ENCODE results near the gene H6PD. TPM values are rescaled to one million over a fixed set of nuclear protein-coding genes. Genes with fewer than 3 reads are reported as not detected.

Gene H6PD
- polyA plus RNA-seq, 1 donor (not counting 4 experiments of a cell fraction or from before 2014, with no cell fraction given), result 3.3 TPM

DNA sequence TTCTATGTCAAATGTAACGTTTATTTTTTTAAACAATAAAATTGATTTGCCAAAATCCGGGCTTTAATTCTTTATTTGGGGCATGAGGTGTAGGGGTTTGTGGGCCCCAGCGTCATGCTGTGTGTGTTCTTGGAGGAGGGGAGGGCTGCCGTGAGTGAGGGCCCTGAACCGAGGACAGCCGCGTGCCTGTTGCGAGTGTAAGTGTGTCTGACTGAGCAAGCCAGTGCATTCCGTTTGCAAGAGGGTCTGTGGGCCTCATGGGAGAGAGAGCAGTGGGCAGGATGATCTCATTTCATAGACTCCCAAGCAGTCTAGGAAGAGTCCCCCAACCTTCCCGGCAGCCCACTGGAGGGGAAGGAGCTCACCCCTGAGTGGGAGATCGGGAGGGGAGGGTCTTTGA lies 36.7 kb downstream of the H6PD start:
- Histone ChIP-seq H2AFZ (ENCODE audit: control insufficient read depth, low read length) (no peak overlapping the region), H3K4me1 (ENCODE audit: control insufficient read depth, extremely low read depth, insufficient read depth, low read length) (peaks cover 22% of the 10 kb centered on the region), H3K9me3 (ENCODE audit: control insufficient read depth, low read depth, low read length) (no peaks in the 10 kb centered on the region), H4K20me1 (ENCODE audit: control insufficient read depth, extremely low read depth, insufficient read depth, low read length) (no peaks in the 10 kb centered on the region), H3K4me3 (ENCODE audit: control insufficient read depth in 2 of 3, extremely low read depth in 1 of 3, insufficient read depth in 2 of 3, low read depth in 1 of 3, low read length in 3 of 3) (no peak overlapping the region), H3K36me3 (ENCODE audit: control insufficient read depth in 2 of 2, extremely low read depth in 1 of 2, insufficient read depth in 2 of 2, low read length in 2 of 2) (no peaks in the 10 kb centered on the region), H3K9me1 (ENCODE audit: control insufficient read depth, extremely low read depth, insufficient read depth, low read length) (no peaks in the 10 kb centered on the region), H3K27me3 (ENCODE audit: control insufficient read depth, extremely low read depth, insufficient read depth, low read length) (peaks cover 6% of the 10 kb centered on the region), H3K79me2 (ENCODE audit: control insufficient read depth, insufficient read depth, low read length) (no peaks in the 10 kb centered on the region), H3K4me2 (ENCODE audit: control insufficient read depth, extremely low read depth, insufficient read depth, low read depth, low read length) (no peak overlapping the region), H3K9ac (ENCODE audit: control insufficient read depth, extremely low read depth, insufficient read depth, low read length) (no peak overlapping the region), H3K27ac (ENCODE audit: control insufficient read depth, insufficient read depth, low read length) (no peak overlapping the region)
- dilution Hi-C loops (cut with MboI; ENCODE audit: extremely low pct_ligation_motif_present, low sequenced_read_pairs), result no loop called here
- TF ChIP-seq EZH2 (IDR thresholded peaks at IDR 0.05; ENCODE audit: low read length), result no peak
- TF ChIP-seq, protein P1, sequence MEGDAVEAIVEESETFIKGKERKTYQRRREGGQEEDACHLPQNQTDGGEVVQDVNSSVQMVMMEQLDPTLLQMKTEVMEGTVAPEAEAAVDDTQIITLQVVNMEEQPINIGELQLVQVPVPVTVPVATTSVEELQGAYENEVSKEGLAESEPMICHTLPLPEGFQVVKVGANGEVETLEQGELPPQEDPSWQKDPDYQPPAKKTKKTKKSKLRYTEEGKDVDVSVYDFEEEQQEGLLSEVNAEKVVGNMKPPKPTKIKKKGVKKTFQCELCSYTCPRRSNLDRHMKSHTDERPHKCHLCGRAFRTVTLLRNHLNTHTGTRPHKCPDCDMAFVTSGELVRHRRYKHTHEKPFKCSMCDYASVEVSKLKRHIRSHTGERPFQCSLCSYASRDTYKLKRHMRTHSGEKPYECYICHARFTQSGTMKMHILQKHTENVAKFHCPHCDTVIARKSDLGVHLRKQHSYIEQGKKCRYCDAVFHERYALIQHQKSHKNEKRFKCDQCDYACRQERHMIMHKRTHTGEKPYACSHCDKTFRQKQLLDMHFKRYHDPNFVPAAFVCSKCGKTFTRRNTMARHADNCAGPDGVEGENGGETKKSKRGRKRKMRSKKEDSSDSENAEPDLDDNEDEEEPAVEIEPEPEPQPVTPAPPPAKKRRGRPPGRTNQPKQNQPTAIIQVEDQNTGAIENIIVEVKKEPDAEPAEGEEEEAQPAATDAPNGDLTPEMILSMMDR (optimal IDR thresholded peaks at IDR 0.05 in 1 of 3, IDR thresholded peaks at IDR 0.05 in 1 of 3, conservative IDR thresholded peaks at IDR 0.05 in 1 of 3; ENCODE audit: extremely low read depth in 1 of 3, insufficient read depth in 2 of 3, low read length in 3 of 3), result no peak
- FAIRE-seq, result no peak
- DNase-seq (ENCODE audit: low read depth, low spot score), result no peak

DNA sequence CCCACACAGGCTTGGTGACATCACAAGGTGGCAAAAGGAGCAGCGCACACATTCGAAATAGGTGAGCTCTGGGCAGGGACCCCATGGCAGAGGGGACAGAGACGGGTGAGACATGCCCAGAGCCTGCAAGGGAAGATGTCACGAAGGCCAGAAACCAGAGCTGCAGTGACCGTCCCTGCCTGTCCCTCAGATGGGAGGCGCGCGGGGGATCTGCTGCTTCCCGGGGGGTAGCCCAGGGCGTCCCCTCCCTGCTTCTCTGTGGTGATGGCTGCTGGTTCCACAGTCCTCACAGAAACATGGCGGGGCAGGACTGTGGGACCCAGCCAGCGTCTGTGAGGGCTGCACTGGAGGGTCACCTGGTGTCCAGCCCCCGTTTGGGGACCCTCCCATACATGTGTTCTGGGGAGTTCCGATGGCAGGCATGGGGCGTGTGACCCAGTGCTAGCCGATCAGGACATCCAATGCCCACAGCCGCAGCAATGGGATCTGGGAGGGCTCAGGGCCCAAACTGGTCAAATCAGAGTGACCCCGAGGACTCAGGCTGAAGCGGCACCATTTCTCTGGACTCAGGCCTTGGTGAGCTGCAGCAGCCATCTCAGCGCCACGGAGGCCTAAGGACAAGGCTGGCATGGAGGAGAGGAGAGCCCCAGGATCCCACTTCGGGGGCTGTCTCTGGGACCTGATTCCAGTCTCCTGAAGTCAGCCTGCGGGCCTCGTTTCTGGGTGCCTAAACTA lies 37.5 kb downstream of the H6PD start:
- H3K4me1 ChIP-seq (ENCODE audit: control insufficient read depth, extremely low read depth, insufficient read depth, low read length), result peaks cover 22% of the 10 kb centered on the region
- no peaks in the 10 kb centered on the region for H3K9me1 ChIP-seq (ENCODE audit: control insufficient read depth, extremely low read depth, insufficient read depth, low read length)
- no peak overlapping the region for H2AFZ ChIP-seq (ENCODE audit: control insufficient read depth, low read length)
- H4K20me1 ChIP-seq (ENCODE audit: control insufficient read depth, extremely low read depth, insufficient read depth, low read length), result no peaks in the 10 kb centered on the region
- FAIRE-seq (no peak), DNase-seq (ENCODE audit: low read depth, low spot score) (no peak)
- no peaks in the 10 kb centered on the region for H3K79me2 ChIP-seq (ENCODE audit: control insufficient read depth, insufficient read depth, low read length)
- H3K9ac ChIP-seq (ENCODE audit: control insufficient read depth, extremely low read depth, insufficient read depth, low read length), result no peak overlapping the region
- no peak overlapping the region for H3K4me3 ChIP-seq (ENCODE audit: control insufficient read depth in 2 of 3, extremely low read depth in 1 of 3, insufficient read depth in 2 of 3, low read depth in 1 of 3, low read length in 3 of 3)
- TF ChIP-seq, protein P1 (optimal IDR thresholded peaks at IDR 0.05 in 1 of 3, IDR thresholded peaks at IDR 0.05 in 1 of 3, conservative IDR thresholded peaks at IDR 0.05 in 1 of 3; ENCODE audit: extremely low read depth in 1 of 3, insufficient read depth in 2 of 3, low read length in 3 of 3), result no peak
- TF ChIP-seq EZH2 (IDR thresholded peaks at IDR 0.05; ENCODE audit: low read length), result no peak
- H3K27ac ChIP-seq (ENCODE audit: control insufficient read depth, insufficient read depth, low read length), result no peak overlapping the region
- H3K4me2 ChIP-seq (ENCODE audit: control insufficient read depth, extremely low read depth, insufficient read depth, low read depth, low read length), result no peak overlapping the region
- peaks cover 6% of the 10 kb centered on the region for H3K27me3 ChIP-seq (ENCODE audit: control insufficient read depth, extremely low read depth, insufficient read depth, low read length)
- dilution Hi-C loops (cut with MboI; ENCODE audit: extremely low pct_ligation_motif_present, low sequenced_read_pairs), result no loop called here
- no peaks in the 10 kb centered on the region for H3K9me3 ChIP-seq (ENCODE audit: control insufficient read depth, low read depth, low read length)
- no peaks in the 10 kb centered on the region for H3K36me3 ChIP-seq (ENCODE audit: control insufficient read depth in 2 of 2, extremely low read depth in 1 of 2, insufficient read depth in 2 of 2, low read length in 2 of 2)

Measured in keratinocyte (primary cell).